ENCODE measurements around the gene CD96. TPM values are rescaled to one million over a fixed set of nuclear protein-coding genes. Genes with fewer than 3 reads are reported as not detected.
A peak's percentile ranks its signal among the peaks of the same experiment; 100 is the strongest.

CD96 gene
- total RNA-seq, 1 donor from 2014 or later: 0.65 TPM

DNA sequence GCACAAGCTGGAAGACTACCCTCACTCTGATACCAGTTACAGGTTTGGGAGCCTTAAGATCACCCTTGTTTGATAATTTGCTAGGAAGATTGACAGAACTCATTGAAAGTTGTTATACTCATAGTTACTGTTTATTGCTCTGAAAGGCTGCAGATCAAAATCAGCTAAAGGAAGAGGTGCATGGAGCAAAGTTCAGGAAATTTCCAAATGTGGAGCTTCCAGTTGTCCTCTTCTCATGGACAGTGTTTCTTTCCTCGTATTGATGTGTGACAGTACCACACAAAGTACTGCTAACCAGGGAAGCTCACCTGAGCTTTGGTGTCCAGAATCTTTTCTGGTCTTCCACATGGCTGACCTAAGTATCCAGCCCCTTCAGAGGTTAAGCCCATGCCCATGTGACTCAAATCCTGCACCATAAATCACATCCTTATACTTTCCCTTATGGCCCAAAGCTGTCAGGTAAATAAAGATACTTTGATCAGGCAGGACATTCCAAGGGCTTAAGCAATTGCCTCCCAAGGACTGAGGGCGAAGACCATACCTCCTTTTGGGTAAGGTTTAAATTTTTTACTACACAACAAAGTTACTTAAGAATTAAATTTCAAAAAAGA lies 146.3 kb downstream of the CD96 start:
- ATAC-seq (ENCODE audit: poor library complexity) (no peak), DNase-seq (no peak)
- intact Hi-C loops (cut with DNase I): no loop called here

DNA sequence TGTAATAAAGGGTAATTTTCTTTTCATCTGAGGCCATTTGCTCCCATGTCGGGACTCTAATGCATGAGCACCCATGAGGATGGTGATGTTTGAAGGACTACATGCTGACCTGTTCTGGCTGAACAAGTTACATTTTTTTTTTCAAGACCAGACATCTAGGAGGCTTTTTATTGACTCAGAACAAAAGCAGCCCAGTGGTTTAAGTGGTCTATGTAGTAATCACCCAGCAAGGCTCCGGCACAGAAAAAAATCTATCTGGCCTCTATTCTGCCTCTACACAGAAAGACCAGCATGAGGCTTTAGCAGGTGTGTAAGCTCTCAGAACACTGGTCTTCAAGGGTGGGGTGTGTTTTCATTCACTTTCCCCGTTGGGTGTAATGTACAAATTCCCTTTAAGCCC lies 148.2 kb downstream of the CD96 start:
- DNase-seq (no peak), ATAC-seq (ENCODE audit: poor library complexity) (no peak)
- intact Hi-C loops (cut with DNase I): no loop called here

DNA sequence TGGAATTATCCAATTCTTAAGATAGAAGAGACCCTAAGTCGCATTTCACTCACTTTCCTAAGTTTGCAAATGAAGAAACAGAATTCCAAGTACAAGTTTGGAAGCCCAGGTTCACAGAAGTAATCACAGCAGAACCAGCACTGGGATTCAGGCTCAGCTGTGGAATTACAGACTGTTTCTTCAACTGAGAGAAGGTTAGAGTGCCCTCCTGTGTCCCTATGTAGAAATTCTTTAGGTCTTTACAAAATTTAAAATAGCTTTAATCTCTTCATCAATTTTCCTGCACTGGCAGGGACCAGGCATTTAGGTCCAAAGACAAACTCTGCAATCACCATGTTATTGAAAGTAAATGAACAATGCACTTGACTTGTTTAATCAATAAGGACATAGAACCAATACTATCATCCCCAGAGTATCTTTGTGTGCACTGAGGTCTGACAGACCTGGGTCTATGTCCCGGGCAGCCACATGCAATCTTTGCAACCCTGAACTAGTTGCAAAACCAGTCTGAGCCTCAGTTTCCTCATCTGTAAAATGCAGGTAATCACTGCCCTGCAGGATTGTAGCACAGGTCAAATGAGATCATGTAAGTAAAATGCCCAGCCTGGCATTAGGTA lies 149.4 kb downstream of the CD96 start:
- DNase-seq: no peak
- peak; percentile 65 for ATAC-seq (ENCODE audit: poor library complexity)
- intact Hi-C loops (cut with DNase I): no loop called here

DNA sequence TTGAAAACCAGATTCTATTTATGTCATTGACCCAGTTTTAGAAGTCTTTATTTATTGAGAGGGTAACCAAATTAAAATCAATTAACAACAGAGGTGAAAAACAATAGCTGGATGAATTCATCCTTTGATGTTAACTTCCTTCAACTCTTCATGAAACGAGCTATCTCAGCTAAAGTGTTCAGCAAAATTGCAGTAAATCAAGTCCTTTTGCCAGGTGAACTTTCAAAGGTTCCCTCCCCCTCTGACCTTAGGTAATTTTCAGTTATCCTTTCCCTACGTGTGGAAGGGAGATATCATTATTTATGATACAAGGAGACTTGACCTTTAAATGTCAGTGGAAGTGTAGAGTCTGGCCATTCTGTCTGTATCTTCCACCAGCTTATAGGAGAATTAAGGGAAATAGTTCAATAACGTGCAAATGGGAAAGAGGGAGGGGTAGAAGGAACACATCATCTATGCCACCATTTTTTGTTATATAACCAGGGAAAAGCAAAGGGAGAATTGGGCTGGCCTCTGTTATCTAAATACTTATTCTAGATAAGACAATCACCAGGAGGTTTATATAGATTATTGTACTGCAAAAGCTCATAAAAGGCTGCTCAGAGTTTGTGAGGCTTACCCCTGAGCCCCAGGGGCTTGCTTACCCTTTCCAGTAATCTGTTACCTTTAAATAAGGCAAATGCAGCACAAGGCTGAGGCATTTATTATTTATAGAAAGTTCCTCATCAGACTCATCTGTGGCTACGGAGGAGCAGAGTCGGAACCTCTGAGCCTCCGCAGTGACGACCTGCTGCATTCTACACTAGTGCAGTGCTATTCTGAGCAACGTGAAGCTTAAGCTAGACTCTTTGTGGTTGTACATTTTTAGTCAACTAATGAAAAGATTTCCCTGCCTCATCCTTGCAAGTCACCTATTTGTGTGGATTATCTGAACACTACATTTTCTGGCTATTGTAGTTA lies 150.9 kb downstream of the CD96 start:
- intact Hi-C loops (cut with DNase I): no loop called here
- DNase-seq (no peak), ATAC-seq (ENCODE audit: poor library complexity) (peak; percentile 68)

DNA sequence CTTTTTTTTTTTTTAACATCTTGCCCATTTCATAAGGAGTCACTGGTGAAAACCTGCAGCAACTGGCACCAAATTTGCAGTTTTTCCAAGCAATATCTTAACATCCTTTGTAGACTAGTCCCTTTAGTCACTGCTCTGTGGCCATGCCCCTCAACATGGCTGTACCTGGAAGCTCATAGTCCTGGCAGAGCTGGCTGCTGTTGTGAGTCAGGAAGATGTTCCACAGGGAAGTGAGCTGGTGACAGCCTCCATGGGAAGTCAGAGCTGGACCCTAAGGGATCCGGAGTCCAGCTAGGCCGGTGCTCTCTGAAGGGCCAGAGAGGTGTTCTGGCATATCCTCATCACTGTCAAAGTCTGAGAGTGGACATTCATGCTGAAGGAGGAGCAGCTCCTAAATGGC lies 152.5 kb downstream of the CD96 start:
- no peak for DNase-seq
- intact Hi-C loops (cut with DNase I): no loop called here
- no peak for ATAC-seq (ENCODE audit: poor library complexity)

DNA sequence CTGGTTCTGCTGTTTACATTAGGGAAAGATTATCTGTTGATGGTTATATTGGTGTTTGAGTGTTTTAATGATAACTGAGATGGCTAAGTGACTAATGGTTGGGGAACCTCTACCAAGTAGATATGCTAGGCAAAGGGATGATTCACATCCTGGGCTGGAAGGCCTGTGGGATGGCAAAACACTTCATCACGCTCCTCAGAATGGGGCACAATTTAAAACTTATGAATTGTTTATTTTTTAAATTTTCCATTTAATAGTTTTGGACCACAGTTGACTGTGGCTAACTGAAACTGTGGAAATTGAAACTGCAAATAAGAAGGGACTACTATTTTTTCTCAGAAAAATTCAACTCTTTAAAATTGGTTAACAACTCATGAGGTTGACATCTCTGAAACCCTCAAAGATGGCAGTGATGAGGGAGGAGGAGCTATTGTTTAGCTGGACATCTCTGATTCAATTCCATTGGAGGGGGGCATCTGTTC lies 153.7 kb downstream of the CD96 start:
- ATAC-seq (ENCODE audit: poor library complexity): no peak
- no peak for DNase-seq
- intact Hi-C loops (cut with DNase I): no loop called here

DNA sequence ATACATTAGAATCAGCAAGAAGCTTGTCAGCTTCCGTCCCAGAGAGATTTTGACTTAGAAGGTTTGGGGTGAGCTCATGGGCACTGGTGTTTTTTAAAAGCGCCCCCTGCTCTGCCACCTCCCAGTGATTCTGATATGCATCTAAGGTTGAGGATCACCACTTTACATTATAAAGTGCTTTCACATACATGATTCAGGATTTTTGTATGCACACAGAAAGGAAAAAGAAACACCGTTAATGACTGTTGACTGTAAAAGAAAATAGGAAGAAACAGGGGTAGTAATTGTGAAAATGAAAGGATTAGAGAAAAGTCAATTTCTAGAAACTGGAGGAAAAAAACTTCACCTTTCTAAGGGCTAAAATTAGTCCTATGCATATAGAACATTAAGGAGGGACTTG lies 158.1 kb downstream of the CD96 start:
- ATAC-seq (ENCODE audit: poor library complexity) (no peak), DNase-seq (no peak)
- intact Hi-C loops (cut with DNase I): no loop called here

DNA sequence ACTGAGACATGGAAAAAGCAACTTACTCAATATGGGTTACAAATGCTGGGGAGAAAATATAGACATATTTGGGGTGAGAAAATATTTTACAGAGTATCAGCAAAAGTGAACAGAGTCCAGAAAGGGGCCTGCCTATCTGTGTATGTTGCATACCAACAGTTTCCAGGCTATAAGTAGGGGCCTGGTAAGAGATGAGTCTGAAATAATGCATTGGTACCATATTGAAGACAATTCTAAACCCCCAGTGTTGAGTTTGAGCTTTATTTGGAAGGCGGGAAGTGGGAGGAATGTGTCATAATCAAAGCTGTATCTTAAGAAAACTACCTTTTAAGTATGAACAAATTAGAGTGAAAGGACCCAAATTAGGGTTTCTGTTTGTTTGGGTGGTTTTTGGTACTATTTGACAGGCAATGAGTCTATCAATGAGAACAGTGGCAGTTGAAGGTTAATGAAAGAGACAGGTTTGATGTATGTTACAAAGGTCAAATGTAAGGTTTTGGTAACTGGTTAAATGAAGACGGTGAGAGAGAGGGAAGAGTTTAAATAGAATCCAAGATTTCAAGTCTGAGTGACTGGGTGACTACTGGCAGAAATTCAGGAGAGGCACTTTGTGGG lies 159.4 kb downstream of the CD96 start:
- intact Hi-C loops (cut with DNase I): no loop called here
- no peak for ATAC-seq (ENCODE audit: poor library complexity)

More for the DNA sequence above, 159.4 kb downstream of the CD96 start:
- DNase-seq: no peak

Other genes starting within 250 kb of the CD96 start
- not detected for gene ZBED2, start 53.1 kb downstream of the CD96 start, total RNA-seq
- gene PLCXD2, start 132.5 kb downstream of the CD96 start, total RNA-seq: 3.4 TPM

Measured in Right ventricle myocardium superior (tissue), 1 donor.